ENCODE measurements around the gene MFSD1.

The MFSD1 gene, protein sequence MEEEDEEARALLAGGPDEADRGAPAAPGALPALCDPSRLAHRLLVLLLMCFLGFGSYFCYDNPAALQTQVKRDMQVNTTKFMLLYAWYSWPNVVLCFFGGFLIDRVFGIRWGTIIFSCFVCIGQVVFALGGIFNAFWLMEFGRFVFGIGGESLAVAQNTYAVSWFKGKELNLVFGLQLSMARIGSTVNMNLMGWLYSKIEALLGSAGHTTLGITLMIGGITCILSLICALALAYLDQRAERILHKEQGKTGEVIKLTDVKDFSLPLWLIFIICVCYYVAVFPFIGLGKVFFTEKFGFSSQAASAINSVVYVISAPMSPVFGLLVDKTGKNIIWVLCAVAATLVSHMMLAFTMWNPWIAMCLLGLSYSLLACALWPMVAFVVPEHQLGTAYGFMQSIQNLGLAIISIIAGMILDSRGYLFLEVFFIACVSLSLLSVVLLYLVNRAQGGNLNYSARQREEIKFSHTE

DNA sequence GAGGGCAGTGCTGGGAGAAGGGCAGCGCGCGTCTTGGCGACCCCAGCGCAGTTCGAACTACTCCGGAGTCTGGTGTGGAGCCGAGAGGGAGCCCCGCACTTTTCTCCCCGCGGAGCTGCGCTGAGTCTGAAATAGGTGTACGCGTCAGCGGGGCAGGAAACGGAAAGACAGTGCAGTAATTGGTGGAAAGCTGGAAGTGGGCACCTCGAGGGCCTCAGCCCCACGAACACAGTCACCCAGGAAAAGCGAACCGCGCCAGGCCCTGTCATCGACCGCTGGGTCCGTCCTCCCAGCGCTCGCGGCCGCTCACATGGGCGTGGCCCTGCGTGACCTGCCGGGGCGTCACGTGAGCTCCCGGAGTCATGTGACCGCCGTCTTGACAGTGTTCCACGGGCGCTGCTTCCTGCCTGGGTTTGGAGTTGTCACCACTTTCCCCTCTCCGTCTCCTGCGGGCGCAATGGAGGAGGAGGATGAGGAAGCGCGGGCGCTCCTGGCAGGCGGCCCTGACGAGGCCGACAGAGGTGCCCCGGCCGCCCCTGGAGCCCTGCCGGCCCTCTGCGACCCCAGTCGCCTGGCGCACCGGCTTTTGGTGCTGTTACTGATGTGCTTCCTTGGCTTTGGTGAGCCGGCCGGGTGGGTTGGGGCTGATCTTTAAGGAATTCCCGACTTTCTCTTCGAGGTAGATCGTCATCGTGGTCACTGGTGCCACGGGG, at the start of gene MFSD1:
MFSD1 (plus strand) TSS at position 359 of the 713 bp plus-strand sequence; CDS start at position 458, 99 bp downstream.
- in situ Hi-C loops (cut with MboI; ENCODE audit: low sequenced_read_pairs): no loop called here

DNA sequence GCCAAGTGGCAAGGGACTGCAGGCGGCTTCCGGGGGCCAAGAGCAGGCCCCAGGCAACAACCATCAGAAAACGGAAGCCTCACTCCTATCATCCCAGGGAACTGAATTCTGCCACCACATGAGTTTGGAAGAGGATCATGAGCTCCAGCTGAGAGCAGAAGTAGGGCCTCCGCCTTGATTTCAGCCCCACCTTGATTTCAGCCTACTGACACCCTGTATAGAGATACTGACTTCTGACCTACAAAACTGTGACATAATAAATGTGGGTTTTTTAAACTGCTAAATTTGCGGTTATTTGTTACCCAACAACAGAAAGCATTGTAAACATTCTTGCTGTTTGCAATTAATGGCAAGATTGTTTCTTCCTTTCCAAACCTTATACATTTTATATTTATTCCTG, 48.0 kb upstream of the MFSD1 start:
- in situ Hi-C loops (cut with MboI; ENCODE audit: low sequenced_read_pairs): no loop called here

DNA sequence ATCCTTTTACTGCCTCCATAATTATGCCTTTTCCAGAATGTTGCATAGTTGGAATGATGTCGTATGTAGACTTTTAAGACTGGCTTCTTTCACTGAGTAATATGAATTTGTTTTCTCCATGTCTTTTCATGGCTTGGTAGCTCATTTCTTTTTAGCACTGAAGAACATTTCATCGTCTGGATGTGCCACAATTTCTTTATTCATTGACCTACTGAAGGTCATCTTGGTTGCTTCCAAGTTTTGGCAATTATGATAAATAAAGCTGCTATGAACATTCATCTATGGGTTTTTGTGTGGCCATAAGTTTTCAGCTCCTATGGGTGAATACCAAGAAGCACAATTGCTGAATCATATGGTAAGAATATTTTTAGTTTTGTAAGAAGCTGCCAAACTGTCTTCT, 46.4 kb upstream of the MFSD1 start:
- in situ Hi-C loops (cut with MboI; ENCODE audit: low sequenced_read_pairs): no loop called here

DNA sequence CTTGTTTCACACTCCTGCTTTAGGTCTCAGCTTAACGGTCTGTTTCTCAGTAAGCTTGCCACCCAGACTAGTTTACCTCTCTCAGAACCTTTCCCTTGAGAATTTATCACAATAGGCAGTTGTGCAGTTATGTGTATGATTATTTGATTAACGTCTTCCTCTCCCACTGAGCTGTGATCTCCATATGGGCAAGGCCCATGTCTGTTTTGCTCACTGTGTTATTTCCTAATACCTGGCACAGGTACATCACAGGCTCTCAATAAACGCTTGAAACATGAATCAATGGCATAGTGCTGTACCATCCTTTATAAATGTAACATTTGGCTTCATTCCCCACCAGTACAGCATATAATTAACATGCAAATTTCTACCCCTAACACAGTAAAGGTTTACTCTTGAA, 40.5 kb upstream of the MFSD1 start:
- in situ Hi-C loops (cut with MboI; ENCODE audit: low sequenced_read_pairs): no loop called here

DNA sequence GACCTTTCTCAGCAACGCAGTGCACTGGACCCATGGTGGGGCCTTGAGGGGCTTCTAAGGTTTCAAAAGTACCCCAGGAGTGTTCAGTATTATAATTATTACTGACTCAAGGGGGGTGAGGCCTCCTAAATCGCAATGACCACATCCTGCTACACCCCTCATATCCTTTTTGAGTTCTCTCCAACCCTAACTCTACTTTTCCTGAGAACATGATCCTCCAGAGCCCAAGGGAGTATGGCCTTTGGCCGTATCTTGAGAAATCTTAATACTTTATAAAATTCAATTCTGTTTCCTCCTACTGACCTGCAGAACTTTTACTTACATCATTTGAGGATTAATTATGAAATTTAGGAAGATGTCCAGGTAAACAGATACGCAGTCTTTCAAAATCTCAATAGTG, 39.2 kb upstream of the MFSD1 start:
- in situ Hi-C loops (cut with MboI; ENCODE audit: low sequenced_read_pairs): no loop called here

DNA sequence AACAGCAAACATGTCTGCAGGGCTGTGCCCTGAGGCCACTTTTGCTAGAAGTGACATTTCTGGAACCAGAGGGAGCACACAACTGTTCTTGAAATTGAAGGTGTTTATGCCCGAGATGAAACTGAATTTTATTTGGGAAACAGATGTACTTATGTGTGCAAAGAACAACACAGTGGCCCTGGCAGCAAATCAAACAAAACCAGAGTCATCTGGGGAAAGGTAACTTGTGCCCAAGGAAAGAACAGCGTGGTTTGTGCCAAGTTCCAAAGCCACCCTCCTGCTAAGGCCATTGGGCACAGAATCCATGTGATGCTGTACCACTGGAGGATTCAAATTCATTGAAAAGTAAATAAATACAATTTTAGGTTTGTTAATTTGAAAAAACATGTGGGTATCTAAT, 38.4 kb upstream of the MFSD1 start:
- in situ Hi-C loops (cut with MboI; ENCODE audit: low sequenced_read_pairs): no loop called here

DNA sequence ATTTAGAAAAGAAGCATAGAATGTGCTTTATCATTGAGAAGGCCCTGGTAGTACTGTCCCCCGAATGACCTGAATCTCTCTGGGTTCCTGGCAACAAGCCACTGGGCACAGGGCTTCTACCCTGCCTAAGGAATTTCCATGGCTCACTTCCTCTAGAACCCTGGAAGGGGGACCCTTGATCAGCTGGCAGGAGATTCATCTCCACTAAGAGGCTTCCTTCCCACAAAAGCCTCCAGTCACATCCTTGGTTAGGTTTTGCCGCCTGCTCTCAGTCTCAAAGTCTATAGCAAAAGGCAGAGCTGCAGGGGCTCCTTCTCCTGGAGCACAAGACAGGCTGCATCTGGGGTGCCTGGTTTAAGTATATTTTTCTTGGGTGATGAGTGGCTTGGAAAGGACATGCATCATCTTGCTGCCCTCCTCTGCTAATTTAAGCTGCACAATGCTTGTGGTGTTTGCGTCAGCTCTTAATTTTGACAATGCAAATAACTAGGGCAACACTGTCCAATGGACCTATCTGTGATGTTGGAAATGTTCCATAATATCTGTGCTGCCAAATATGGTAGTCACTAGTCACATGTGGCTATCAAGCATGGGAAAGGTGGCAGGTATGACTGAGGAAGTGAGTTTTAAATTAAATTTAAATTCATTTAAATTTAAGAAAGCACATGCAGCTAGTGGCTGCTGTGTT, 36.2 kb upstream of the MFSD1 start:
- in situ Hi-C loops (cut with MboI; ENCODE audit: low sequenced_read_pairs): no loop called here

DNA sequence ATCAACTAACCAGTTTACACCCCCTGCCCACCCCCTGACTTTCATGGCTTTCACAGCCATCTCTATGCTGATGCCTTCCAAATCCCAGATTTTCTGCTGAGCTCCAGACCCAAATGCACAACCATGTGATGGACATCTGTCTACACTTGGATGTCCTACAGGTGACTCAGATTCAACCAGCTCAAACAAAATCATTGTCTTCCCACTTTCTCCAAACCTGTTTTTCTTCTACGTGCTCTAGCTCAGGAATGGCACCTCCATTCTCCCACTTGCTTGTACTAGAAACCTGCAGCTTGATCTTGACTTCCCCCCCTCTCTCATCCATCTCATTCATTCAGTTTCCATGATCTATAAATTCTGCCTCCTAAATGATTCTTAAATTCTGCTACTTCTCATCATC, 35.5 kb upstream of the MFSD1 start:
- in situ Hi-C loops (cut with MboI; ENCODE audit: low sequenced_read_pairs): no loop called here

DNA sequence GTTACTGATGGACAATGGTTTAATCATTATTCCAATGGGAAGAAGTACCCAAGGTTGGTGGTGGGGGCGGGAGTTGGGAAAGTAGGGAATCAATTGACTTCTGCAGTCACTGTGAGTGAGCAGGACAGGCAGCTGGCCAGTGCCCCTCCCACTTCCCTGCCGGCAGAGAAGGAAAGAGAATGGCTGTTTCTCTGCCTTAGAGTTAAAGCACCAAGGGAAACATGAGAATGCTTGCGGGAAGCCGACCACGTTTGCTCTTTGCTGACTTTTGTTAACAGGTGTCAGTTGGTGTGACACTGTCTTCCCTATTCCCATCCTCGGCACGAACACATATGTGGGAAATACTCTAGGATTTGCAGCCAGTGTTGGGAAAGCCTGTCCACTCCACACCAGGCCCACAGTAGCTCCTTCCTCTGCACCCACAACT, 33.5 kb upstream of the MFSD1 start:
- in situ Hi-C loops (cut with MboI; ENCODE audit: low sequenced_read_pairs): no loop called here

DNA sequence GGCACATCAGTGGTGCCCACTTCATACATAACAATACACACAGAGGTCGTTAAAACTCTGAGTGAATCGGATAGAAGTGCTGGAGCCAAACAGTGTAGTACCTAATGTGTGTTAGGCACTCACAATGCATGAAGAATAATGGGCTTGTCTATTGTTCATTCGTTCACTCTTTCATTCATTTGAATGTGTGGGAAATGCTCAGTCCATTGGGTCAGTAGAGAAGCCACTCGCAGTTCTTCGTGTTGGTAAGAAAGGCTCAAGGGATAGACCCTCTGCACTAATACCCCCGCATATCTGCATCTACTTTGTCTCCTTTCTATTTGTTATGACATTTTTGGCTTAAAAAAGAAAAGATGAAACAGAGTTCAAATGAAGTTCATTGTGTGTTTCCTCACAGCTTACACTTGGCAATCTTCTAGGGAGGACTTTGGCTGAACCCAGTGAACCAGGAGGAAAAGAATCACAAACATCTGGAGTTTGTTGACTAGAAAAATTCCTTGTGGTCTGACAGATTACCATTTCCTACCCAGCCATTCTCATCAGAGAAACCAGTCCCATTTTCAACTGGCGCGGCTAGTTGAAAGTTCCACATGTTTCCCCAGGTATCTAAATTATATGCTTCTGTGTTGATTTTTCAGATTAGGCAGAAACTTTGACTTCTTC, 32.8 kb upstream of the MFSD1 start:
- in situ Hi-C loops (cut with MboI; ENCODE audit: low sequenced_read_pairs): no loop called here

DNA sequence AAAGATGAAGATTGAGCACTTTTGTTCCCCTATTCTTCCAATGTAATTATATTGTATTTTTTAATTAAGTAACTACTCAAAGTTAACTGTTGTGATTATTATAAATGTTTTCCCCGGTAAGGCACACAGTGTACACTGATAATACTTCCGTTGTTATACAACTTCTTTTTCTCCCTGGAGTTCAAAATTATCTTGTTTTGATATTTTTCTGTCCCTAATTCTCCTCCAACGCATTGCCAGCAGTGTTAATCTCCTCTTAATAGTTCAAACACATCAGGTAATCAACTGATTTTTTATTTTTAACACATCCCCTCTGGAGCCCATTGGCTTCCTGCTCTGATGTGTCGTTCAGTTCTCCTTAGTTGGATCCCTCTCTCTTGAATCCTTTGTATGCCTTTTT, 32.3 kb upstream of the MFSD1 start:
- in situ Hi-C loops (cut with MboI; ENCODE audit: low sequenced_read_pairs): no loop called here

DNA sequence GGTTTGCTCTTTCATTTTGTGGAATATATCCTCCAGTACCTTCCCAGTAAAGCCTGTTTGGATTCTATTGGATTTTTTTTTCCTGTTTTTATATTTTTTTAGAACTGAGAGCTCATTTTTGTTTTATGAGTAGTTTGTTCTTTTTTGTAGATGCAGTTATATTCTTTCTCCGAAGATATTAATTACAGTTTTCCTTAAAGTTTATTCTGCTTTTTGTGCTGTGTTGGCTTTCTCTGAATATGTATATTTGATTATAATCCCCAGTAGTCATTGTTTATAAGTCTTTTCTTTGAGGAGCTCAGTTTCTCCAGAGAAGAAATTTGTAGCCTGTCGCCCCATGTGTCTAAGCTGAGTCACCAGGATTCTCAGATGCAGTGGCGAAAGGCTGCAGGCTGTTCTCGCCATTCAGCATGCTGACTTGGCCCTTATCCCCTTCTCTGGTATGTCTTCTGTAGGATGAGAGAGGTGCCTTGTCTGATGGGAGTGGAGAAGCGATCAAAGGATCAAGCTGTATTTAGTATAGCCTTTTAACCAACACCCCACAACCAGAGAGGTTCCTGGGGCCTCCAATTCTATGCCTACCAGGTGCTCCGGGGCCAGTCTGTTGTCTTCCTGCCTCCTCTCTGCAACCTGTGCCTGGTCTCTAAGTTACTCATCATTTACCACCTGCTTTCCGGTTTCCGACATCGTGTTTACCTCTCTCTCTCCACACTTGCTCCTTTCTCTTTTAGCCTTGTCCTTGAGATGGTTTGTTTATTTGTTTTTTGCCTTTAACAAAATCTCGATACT, 31.7 kb upstream of the MFSD1 start:
- in situ Hi-C loops (cut with MboI; ENCODE audit: low sequenced_read_pairs): no loop called here

DNA sequence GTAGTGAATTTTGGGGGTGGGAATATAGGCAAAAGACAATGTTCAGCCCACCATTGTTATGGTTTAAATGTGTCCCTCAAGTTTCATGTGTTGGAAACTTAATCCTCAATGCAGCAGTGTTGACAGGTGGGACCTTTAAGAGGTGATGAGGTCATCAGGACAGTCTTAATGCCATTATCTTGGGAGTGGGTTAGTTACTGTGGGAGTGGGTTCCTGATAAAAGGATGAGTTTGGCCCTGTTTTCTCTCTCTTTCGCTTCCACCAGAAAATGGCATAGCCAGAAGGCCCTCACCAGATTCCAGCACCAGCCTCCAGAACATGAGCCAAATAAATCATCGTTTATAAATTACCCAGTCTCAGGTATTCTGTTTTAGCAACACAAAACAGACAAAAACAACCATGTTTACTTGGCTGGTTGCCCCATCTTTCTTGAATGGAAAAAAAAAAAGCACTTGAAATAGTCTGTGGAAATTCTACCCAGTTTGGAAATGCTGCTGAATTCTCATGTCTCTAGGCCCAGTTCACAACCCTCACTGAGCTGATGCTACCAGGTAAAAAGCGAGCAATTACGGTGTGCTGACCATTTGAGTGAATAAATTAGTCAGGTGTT, 31.0 kb upstream of the MFSD1 start:
- in situ Hi-C loops (cut with MboI; ENCODE audit: low sequenced_read_pairs): no loop called here

DNA sequence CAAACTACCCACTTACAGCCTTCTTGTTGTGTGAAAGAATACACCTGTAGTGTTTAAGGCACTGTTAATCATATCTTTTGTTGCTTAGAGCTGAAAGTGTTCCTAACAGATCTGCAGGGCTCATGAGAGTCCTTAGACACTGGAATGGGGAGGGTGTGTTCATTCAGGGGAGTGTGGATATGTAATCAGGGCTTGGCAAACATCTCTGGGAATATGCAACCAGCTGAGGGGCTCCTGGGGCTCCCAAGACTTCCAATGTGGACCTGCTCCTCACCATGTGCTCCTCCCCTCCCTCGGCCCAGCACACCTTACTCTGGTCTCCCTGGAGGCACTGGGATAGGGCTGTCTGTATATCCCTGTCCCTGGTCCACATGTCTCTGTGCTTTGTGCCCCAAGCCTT, 30.3 kb upstream of the MFSD1 start:
- in situ Hi-C loops (cut with MboI; ENCODE audit: low sequenced_read_pairs): no loop called here

DNA sequence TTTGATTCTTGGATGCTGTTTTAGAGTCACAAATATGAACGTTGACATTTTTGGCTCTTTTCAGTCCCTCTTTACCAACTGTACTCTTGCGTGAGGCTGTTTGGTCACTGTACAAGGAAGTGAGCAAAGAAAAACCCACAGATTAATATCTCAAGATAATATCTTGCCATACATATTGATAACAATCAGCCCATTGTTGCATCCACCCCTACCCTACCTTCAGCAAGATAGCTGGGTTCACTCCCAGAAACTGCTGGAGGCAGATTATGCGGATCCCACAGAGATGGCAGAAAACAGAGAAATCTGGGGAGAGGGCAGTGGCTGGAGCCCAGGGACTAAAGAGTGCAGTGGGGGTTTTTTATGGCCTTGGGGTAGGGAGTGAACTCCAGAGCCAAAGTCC, 29.9 kb upstream of the MFSD1 start:
- in situ Hi-C loops (cut with MboI; ENCODE audit: low sequenced_read_pairs): no loop called here

DNA sequence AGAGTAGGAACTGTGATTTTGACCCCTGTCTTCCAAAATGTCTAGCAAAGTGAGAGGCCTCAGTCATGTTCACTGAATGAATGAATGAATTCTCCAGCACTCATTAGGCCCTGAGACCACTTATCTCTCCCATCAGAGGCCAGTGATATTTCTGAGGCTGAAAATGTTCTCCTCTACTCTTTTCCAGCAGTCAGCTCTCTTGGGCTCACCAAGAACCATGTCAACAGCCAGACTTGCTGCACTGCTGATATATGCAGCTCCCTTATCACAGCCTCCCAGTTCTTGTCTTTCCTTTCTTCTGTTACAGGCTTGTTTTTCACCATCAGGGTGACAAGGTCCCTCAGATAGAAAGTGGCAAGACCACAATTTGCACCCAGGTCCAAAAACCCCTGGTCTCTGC, 28.7 kb upstream of the MFSD1 start:
- in situ Hi-C loops (cut with MboI; ENCODE audit: low sequenced_read_pairs): no loop called here

DNA sequence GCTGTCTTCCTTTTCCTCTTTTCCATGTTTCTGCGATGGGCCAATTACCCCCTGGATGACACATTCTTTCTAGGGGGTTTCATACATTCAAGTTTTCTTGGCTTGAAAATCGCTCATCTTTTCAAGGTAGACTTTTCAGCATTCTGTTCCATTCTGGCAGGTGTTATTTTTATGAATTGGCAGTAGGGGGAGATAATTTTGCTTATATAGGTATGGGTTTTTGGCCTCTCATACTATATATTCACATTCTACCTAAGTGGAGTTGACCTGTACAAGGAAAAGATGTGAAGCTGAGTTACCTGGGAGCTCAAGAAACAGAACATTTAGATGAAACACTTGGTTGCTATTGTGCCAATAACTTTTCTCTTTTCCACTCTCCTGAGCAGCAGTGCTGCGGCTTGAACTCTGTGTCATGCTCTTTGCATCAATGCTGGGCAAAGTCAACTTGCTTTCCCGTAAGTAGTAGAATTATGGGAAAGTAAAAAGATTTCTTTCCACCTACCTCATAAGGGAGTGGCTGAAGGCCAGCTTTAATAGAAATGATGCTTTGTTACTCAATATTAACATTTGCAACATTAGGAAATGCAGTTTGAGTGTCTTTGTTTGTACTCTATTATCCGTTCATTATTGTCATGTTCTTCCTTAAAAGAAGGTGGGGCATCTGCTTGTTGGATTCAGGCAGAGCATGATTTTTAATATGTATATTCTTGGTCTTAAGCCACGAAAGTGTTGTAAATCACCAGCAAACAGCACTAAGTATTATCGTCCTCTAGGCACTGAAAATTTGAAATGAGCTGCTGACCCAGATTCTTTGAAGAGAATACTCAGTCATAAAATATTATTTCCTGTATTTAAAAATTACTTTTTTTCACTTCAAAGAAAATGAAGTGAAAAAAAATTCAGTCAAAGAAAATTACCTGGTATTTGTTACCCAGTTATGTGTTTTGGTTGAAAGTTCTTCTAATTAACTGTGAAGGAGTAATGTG, 27.7 kb upstream of the MFSD1 start:
- in situ Hi-C loops (cut with MboI; ENCODE audit: low sequenced_read_pairs): no loop called here

DNA sequence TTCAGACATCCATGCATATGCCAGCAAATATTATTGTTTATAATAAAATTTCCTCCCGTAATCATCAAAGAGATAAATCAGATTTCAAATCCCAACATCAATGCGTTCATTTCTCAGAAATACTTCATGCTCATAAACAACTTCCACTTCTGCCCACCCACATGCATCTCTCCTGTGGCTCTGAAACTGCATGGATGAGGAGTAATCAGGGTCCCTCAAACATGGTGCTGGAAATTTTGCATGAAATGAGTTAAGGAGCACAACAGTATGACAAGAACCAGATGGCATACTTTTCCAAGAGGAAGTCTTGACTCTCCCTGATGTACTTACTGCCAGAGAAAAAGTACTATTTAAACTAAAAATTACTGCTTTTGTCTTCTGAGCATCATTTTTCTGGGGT, 26.9 kb upstream of the MFSD1 start:
- in situ Hi-C loops (cut with MboI; ENCODE audit: low sequenced_read_pairs): no loop called here
